GM21825 (cell line): ENCODE measurements around the gene KIAA0825.
A peak's percentile ranks its signal among the peaks of the same experiment; 100 is the strongest.
"Not testable (repeated sequence)": the region's sequence is repeated elsewhere in the genome, so short reads cannot be mapped to it uniquely, and the experiment has no call there.

Experiments used
- ATAC-seq: cut with Tn5 transposase; IDR thresholded peaks from one replicate; pipeline ENCODE4 v1.9.1; 2021; ENCODE audit warnings: mild to moderate bottlenecking, moderate library complexity; ENCODE audit not compliant: unreplicated experiment

KIAA0825 gene

GRCh38 chr5:94595281-94595840, 23.0 kb downstream of the KIAA0825 start:
- no peak for ATAC-seq

- ATAC-seq = peak; percentile 84
Observed at GRCh38 chr5:94577466-94578245, 40.7 kb downstream of the KIAA0825 start.

- no peak for ATAC-seq
Observed at GRCh38 chr5:94575196-94575595, 43.2 kb downstream of the KIAA0825 start.

- not testable (repeated sequence) for ATAC-seq
Observed at GRCh38 chr5:94573349-94573748, 45.1 kb downstream of the KIAA0825 start.

- no peak for ATAC-seq
Observed at GRCh38 chr5:94571415-94571814, 47.0 kb downstream of the KIAA0825 start.

- ATAC-seq = no peak
Observed at GRCh38 chr5:94564812-94565211, 53.6 kb downstream of the KIAA0825 start.

GRCh38 chr5:94562327-94562971, 56.0 kb downstream of the KIAA0825 start:
- ATAC-seq = no peak

GRCh38 chr5:94558028-94558427, 60.4 kb downstream of the KIAA0825 start:
- no peak for ATAC-seq

GRCh38 chr5:94551858-94552257, 66.5 kb downstream of the KIAA0825 start:
- no peak for ATAC-seq

GRCh38 chr5:94545870-94546625, 72.4 kb downstream of the KIAA0825 start:
- ATAC-seq = no peak

GRCh38 chr5:94544875-94545547, 73.4 kb downstream of the KIAA0825 start:
- no peak for ATAC-seq

GRCh38 chr5:94544031-94544650, 74.3 kb downstream of the KIAA0825 start:
- no peak for ATAC-seq

- ATAC-seq = no peak
Observed at GRCh38 chr5:94540856-94541494, 77.4 kb downstream of the KIAA0825 start.

- no peak for ATAC-seq
Observed at GRCh38 chr5:94538260-94538659, 80.1 kb downstream of the KIAA0825 start.

- no peak for ATAC-seq
Observed at GRCh38 chr5:94526706-94527105, 91.7 kb downstream of the KIAA0825 start.

- peak; percentile 78 for ATAC-seq
Observed at GRCh38 chr5:94524841-94525697, 93.3 kb downstream of the KIAA0825 start.

- ATAC-seq = no peak
Observed at GRCh38 chr5:94523018-94523417, 95.4 kb downstream of the KIAA0825 start.

GRCh38 chr5:94522117-94522516, 96.3 kb downstream of the KIAA0825 start:
- ATAC-seq = no peak
